Breast epithelium (tissue), 3 donors: Measurements from ENCODE around the gene PRRC2C.
"Not testable (repeated sequence)": the region's sequence is repeated elsewhere in the genome, so short reads cannot be mapped to it uniquely, and the experiment has no call there.

Experiments
- CTCF ChIP-seq, 3 donors: fragments of 450-650 bp; IDR thresholded peaks; one replicate each; pipeline ENCODE4 v1.5.1; 2016 to 2017; ENCODE audit warnings: antibody characterized with exemption in 3 of 3, mild to moderate bottlenecking in 3 of 3, moderate library complexity in 3 of 3
- POLR2A ChIP-seq: fragments of 450-650 bp; IDR thresholded peaks from one replicate; pipeline ENCODE4 v1.6.1; 2016; ENCODE audit warnings: antibody characterized with exemption, mild to moderate bottlenecking, moderate library complexity

- TF ChIP-seq CTCF (IDR thresholded peaks at IDR 0.05); POLR2A: not testable (repeated sequence)
These were observed 45.1 kb upstream of the PRRC2C start for GRCh38 chr1:171440201-171440600.
